GM20000 (cell line): ENCODE measurements around the gene BACH1.

Experiments
- DNase-seq: peaks from one replicate; pipeline ENCODE4 v3.0.0; 2012; ENCODE audit warnings: low spot score
- TF ChIP-seq, protein P1 (sequence below): IDR thresholded peaks from 2 replicates; pipeline ENCODE4 v1.5.1; 2012; ENCODE audit warnings: mild to moderate bottlenecking, control low read depth; ENCODE audit errors: extremely low read depth, missing control alignments

BACH1 gene

DNA sequence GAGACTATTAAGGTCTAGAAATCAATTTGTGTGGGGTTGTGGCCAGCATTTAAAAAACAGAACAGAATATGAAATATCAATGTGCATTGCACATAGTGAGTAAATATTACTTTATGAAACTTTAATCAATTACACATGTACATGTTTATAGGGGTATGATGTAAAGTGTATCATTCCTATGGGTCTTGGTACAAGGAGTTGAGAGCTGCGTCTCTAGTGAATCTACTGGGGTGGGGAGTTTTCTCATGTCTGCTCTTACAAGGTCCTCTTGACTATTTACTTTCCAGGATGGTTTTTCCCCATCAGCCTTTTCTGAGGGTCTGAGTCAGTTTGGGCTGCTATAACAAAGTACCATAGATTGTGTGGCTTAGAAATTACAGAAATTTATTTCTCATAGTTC lies 75.8 kb downstream of the BACH1 start:
- DNase-seq = no peak
- TF ChIP-seq, protein P1, sequence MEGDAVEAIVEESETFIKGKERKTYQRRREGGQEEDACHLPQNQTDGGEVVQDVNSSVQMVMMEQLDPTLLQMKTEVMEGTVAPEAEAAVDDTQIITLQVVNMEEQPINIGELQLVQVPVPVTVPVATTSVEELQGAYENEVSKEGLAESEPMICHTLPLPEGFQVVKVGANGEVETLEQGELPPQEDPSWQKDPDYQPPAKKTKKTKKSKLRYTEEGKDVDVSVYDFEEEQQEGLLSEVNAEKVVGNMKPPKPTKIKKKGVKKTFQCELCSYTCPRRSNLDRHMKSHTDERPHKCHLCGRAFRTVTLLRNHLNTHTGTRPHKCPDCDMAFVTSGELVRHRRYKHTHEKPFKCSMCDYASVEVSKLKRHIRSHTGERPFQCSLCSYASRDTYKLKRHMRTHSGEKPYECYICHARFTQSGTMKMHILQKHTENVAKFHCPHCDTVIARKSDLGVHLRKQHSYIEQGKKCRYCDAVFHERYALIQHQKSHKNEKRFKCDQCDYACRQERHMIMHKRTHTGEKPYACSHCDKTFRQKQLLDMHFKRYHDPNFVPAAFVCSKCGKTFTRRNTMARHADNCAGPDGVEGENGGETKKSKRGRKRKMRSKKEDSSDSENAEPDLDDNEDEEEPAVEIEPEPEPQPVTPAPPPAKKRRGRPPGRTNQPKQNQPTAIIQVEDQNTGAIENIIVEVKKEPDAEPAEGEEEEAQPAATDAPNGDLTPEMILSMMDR = no peak

DNA sequence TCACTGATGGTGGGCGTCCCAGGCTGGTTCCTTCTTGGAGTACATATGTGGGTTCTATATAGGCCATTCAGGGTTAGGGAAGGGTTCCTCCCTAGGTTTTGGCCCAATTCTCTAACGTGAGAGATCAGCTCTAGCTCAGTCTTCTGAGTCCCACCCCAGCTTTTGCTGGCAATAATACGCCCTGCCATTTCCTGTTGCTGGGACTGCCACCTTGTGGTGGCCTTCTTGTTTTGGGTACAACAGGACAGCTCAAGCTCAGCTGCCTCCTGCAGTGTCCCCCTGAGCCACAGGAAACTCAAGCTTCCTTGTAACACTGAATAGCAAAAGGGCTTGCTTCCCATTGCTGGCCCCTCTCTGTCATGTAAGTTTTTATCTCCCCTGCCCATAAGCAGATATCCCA lies 77.8 kb downstream of the BACH1 start:
- DNase-seq = peak; percentile 66
- TF ChIP-seq, protein P1 = peak; percentile 66

DNA sequence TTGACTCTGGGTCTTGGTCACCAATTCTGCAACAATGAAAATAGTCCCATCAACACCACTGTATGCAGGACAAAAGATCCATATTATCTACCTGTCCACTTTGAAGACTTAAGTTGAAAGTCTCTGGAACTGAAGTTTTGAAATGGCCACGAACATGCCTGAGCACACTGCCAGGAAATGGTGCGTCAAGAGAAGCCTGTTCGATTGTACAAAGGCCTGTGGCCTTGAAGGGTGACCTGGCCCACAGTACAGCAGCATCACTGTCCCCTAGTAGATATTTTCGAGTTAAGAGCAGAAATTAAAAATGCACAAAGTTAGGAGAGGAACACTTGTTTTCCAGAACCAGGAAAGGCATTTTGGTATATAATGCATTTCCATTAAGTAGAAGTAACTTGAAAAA lies 78.5 kb downstream of the BACH1 start:
- DNase-seq = no peak
- TF ChIP-seq, protein P1 = no peak

DNA sequence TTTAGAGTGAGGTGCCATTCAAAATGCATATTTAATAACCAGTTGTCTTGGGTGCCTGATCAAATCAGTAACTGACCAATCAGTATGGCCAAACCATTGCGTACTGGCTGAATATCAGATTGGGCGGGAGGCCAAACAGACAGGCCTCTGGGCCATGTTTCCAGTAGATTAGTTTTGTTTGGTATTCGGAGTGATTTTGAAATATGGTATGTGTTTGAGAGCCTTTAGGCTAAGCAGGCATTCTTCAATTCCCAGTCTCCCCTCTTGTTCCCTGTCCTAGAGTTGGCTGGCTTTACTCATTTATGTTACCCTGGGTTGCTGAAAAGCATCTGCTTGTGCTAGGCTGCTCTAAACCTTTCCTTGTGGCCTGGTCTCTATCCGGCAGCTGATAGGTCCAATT lies 80.1 kb downstream of the BACH1 start:
- TF ChIP-seq, protein P1 = no peak
- DNase-seq = no peak

DNA sequence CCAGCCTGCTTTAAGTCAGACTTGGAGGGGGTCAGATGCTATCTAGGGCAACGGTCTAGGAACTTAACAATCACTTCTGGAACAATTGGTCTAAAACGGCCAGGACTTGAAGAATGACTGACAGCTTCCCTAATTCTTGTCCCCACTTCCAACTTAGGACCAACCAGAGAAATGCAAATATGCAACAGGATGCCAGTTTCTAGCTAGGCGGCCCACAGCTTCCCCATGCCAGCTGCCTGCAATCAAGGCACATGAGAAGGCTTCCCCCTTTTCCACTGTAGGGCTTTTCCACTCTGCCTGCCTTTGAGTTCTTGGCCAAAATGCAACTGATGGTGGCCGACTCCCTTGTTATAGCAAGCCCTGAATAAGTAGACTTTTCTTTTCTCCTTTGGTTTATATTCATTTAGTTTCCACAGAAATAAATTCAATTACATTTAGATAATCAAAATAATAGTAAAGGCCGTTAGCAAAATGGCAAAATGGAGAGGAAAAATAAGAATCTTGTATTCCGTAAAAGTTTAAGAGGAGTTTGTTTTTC lies 80.9 kb downstream of the BACH1 start:
- DNase-seq = no peak
- TF ChIP-seq, protein P1 = no peak

DNA sequence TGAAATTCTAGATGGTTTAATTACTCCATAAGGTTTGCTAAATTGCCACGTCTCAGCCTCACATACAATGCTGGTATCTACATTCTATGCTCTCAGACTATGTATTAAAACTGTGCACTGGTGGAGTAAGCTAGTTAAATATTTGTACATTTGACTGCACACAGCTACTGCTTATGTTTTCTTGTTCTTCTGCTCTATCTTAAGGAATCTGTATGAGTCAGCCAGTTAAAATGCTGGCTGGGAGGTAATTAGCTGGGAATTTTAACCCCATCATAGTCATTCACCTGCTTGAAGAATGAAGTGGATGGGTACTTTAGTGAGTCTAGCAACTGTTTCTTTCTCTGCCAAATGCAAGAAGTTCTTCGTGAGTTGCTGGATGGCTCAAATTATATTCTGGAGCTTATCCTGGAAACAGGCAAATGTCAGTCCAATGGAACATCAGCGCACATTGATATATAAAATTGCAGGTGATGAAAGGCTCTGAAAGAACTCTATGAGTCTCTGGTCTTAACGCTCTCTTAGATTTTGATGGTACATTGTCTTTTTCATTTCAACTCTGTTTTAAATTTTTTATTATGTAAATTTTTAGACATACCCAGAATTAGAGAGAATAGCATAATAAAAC lies 83.4 kb downstream of the BACH1 start:
- no peak for DNase-seq
- TF ChIP-seq, protein P1 = no peak

DNA sequence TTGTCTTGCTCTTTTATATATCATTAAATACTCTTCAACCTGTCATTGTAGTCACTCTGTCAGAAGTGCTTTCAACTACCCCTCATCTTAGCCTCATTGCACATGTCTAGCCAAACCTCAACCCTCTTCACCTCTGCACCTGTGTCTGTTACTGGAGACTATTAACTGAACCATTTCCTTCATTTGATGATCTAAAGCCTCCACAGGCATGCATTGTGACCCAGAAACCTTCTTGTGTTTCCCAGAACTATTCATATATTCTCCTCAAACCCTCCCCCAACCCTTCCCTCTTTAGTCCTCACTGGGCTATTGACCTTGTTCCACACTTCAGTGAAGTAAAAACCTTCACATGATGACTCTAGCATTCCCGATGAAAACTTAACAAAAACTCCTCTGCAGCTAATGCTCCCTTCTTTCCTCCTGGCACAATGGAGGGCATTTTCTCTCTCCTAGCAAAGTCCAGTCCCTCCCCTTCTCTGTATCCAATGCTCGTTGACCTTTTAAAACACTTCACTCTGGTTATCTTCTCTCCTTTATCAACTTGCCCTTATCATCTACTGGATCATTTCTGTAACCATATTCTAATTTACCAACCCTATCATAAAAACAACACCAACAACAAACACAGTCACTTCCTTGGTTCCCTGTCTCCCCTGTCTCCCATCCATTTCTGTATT lies 86.1 kb downstream of the BACH1 start:
- DNase-seq = no peak
- TF ChIP-seq, protein P1 = no peak
